ENCODE data around the gene PLXNA4.

DNA sequence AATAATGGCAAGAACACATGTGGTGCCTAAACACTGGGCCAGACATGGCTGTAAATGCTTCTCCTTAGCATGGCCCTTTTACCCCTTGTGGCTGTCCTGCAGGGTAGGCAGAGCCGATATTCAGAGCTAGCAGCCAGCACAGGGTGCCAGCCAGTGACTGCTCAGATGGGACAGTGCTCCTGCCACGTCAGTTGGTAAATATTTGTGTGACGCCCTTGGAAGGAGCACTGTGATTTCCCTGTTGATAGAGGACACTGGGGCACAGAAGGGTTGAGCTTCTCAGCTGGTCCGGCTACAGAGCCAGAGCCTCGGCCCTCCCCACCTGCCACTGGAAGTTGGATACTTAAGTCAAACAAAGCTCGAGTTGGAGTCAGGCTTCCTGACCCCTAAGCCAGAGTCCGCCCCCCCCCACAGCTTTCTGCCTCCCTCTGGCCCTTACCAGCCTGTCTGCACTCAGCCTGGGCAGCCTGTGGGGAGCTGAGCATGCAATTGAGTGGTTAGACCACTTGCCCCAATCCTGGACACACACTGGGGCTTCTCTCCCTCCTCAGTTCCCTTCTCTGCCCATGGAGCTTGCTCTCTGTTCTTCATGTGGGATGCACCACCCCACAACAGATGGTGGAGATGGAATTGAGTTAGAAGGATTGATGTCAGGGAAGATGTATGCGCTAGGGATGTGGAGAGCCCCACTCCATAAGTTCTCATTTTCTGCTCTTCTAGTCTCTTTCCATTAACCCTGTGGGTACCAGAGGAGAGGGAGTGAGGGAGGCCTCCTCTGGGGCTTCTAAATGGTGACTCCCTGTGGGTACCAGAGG lies 350.8 kb downstream of the PLXNA4 start:
- TF ChIP-seq, protein P1, sequence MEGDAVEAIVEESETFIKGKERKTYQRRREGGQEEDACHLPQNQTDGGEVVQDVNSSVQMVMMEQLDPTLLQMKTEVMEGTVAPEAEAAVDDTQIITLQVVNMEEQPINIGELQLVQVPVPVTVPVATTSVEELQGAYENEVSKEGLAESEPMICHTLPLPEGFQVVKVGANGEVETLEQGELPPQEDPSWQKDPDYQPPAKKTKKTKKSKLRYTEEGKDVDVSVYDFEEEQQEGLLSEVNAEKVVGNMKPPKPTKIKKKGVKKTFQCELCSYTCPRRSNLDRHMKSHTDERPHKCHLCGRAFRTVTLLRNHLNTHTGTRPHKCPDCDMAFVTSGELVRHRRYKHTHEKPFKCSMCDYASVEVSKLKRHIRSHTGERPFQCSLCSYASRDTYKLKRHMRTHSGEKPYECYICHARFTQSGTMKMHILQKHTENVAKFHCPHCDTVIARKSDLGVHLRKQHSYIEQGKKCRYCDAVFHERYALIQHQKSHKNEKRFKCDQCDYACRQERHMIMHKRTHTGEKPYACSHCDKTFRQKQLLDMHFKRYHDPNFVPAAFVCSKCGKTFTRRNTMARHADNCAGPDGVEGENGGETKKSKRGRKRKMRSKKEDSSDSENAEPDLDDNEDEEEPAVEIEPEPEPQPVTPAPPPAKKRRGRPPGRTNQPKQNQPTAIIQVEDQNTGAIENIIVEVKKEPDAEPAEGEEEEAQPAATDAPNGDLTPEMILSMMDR (IDR thresholded peaks at IDR 0.05): no peak
- TF ChIP-seq POLR2A (IDR thresholded peaks at IDR 0.05): no peak

Measured in body of pancreas (tissue), 4 donors.